MCF 10A (cell line): ENCODE data around the gene CMTM4. TPM values are rescaled to one million over a fixed set of nuclear protein-coding genes. Genes with fewer than 3 reads are reported as not detected.

Experiments used
- BruUV-seq: library from RNA; stranded (reverse); fragments of 400-500 nt; replicated peaks from 2 replicates; lab custom pipeline; 2021; lab: Mats Ljungman, UMichigan
- CTCF ChIA-PET: fragments of 300-600 bp; sonication (Branson Sonifier 250); formaldehyde crosslinking; extraction: SDS; loops from one replicate; lab custom pipeline; 2021; ENCODE audit warnings: antibody characterized with exemption, inconsistent platforms; lab: Yijun Ruan, JAX
- POLR2A ChIA-PET: fragments of 300-600, 350-650 bp; sonication (Branson Sonifier 250); formaldehyde crosslinking; extraction: SDS; loops from one replicate; lab custom pipeline; 2020; ENCODE audit warnings: antibody characterized with exemption, inconsistent platforms; lab: Yijun Ruan, JAX
- DNase-seq: peaks from one replicate; pipeline ENCODE4 v3.0.0-alpha.2; 2018; ENCODE audit not compliant: unreplicated experiment
- H3K27ac Mint-ChIP-seq: one replicate; pipeline ENCODE4 v1.8.0; 2022; ENCODE audit warnings: mild to moderate bottlenecking, low read depth, mixed read lengths; ENCODE audit not compliant: unreplicated experiment
- H3K27me3 Mint-ChIP-seq: one replicate; pipeline ENCODE4 v1.8.0; 2022; ENCODE audit warnings: mixed read lengths; ENCODE audit not compliant: insufficient read depth, unreplicated experiment
- H3K36me3 Mint-ChIP-seq: one replicate; pipeline ENCODE4 v1.8.0; 2022; ENCODE audit warnings: mild to moderate bottlenecking, moderate library complexity, mixed read lengths; ENCODE audit not compliant: insufficient read depth, unreplicated experiment
- H3K4me1 Mint-ChIP-seq: one replicate; pipeline ENCODE4 v1.8.0; 2022; ENCODE audit warnings: mixed read lengths; ENCODE audit not compliant: insufficient read depth, unreplicated experiment
- H3K4me3 Mint-ChIP-seq: one replicate; pipeline ENCODE4 v1.8.0; 2022; ENCODE audit warnings: mild to moderate bottlenecking, moderate library complexity, mixed read lengths; ENCODE audit not compliant: unreplicated experiment
- H3K9me3 Mint-ChIP-seq: one replicate; pipeline ENCODE4 v1.8.0; 2022; ENCODE audit warnings: mixed read lengths; ENCODE audit not compliant: unreplicated experiment
- CTCF ChIP-seq: fragments of 200-600 bp; IDR thresholded peaks from one replicate; pipeline ENCODE4 v1.8.0; 2022; ENCODE audit warnings: antibody characterized with exemption, mild to moderate bottlenecking; ENCODE audit not compliant: unreplicated experiment
- intact Hi-C: fragments of 100-400 bp; cut with micrococcal nuclease; formaldehyde crosslinking; loops from 2 replicates; pipeline ENCODE4 v1.14.1; 2022
- total RNA-seq: library from RNA; stranded (reverse); gene quantifications from 2 replicates; pipeline ENCODE4 v1.2.3, GENCODE V29; 2022

Gene CMTM4
- total RNA-seq, 1 experiment from 2014 or later, result 27.2 TPM

GRCh38 chr16:66603537-66604375 is 92.8 kb downstream of the CMTM4 start:
- Mint-ChIP-seq H3K4me1 (peaks cover 15% of the 10 kb centered on the region), H3K36me3 (peaks cover 3% of the 10 kb centered on the region), H3K27me3 (peaks cover 11% of the 10 kb centered on the region), H3K27ac (peak overlapping the region; percentile 80), H3K4me3 (peak overlapping the region; percentile 73), H3K9me3 (no peaks in the 10 kb centered on the region)
- ChIA-PET CTCF (interaction anchor here (0.6 to 1.5 kb wide), 14 partner anchors 15 to 228 kb away, joined by 3 to 6 read pairs (median 3); no protein-coding TSS in a partner anchor), POLR2A (interaction anchor here (0.5 kb wide), 1 partner anchor 152 kb away, joined by 3 read pairs; no protein-coding TSS in a partner anchor)
- no peak for DNase-seq
- intact Hi-C loops, result loop anchor here (2.0 to 10.0 kb wide), 3 partner anchors 121 to 197 kb away; partner anchors contain the start of gene DYNC1LI2
- TF ChIP-seq CTCF, result no peak
- BruUV-seq, result no TSS peak

GRCh38 chr16:66601471-66601870 is 95.1 kb downstream of the CMTM4 start:
- intact Hi-C loops, result loop anchor here (5.0 to 10.0 kb wide), 2 partner anchors 119 to 153 kb away; partner anchors contain the start of gene DYNC1LI2

GRCh38 chr16:66600477-66600876 is 96.1 kb downstream of the CMTM4 start:
- Mint-ChIP-seq H3K4me1 (peaks cover 8% of the 10 kb centered on the region), H3K4me3 (no peak overlapping the region), H3K36me3 (no peaks in the 10 kb centered on the region), H3K27ac (no peak overlapping the region), H3K9me3 (no peaks in the 10 kb centered on the region), H3K27me3 (peaks cover 11% of the 10 kb centered on the region)
- DNase-seq, result no peak
- ChIA-PET CTCF (interaction anchor here (0.7 to 2.0 kb wide), 5 partner anchors 37 to 230 kb away, joined by 3 to 10 read pairs (median 3); partner anchors contain the start of gene DYNC1LI2), POLR2A (no interaction called here)
- no peak for TF ChIP-seq CTCF
- BruUV-seq, result no TSS peak
- intact Hi-C loops, result loop anchor here (5.0 to 10.0 kb wide), 2 partner anchors 118 to 154 kb away; partner anchors contain the start of gene DYNC1LI2

More at GRCh38 chr16:66601471-66601870, 95.1 kb downstream of the CMTM4 start:
- Mint-ChIP-seq H3K27ac (no peak overlapping the region), H3K36me3 (no peaks in the 10 kb centered on the region), H3K27me3 (peaks cover 11% of the 10 kb centered on the region), H3K4me1 (peaks cover 15% of the 10 kb centered on the region), H3K4me3 (no peak overlapping the region), H3K9me3 (no peaks in the 10 kb centered on the region)
- ChIA-PET POLR2A (no interaction called here), CTCF (interaction anchor here (0.6 to 2.0 kb wide), 8 partner anchors 19 to 126 kb away, joined by 3 to 10 read pairs (median 3); no protein-coding TSS in a partner anchor)
- no TSS peak for BruUV-seq
- TF ChIP-seq CTCF, result no peak
- DNase-seq, result no peak

- Mint-ChIP-seq H3K4me1 (peaks cover 8% of the 10 kb centered on the region), H3K27me3 (peaks cover 11% of the 10 kb centered on the region), H3K27ac (no peak overlapping the region), H3K36me3 (no peaks in the 10 kb centered on the region), H3K9me3 (no peaks in the 10 kb centered on the region), H3K4me3 (no peak overlapping the region)
- ChIA-PET POLR2A (interaction anchor here (0.6 to 1.0 kb wide), 2 partner anchors 18 to 989 kb away, joined by 3 read pairs; no protein-coding TSS in a partner anchor), CTCF (interaction anchor here (0.6 to 1.1 kb wide), 3 partner anchors 40 to 152 kb away, joined by 3 to 5 read pairs (median 3); partner anchors contain the start of gene DYNC1LI2)
- no peak for DNase-seq
- no peak for TF ChIP-seq CTCF
- no TSS peak for BruUV-seq
- intact Hi-C loops, result loop anchor here (5.0 to 10.0 kb wide), 2 partner anchors 117 to 155 kb away; partner anchors contain the start of gene DYNC1LI2
Observed at GRCh38 chr16:66599726-66600125, 96.8 kb downstream of the CMTM4 start.
